22Rv1 (cell line): ENCODE data around the gene KCND2.

Experiments used
- CTCF ChIP-seq: fragments of 450-650 bp; IDR thresholded peaks from 2 replicates; pipeline ENCODE4 v1.5.1; 2017; ENCODE audit warnings: mild to moderate bottlenecking
- ZFX ChIP-seq: fragments of 450-650 bp; IDR thresholded peaks from 2 replicates; pipeline ENCODE4 v1.6.1; 2017; ENCODE audit warnings: antibody characterized with exemption, borderline replicate concordance

DNA sequence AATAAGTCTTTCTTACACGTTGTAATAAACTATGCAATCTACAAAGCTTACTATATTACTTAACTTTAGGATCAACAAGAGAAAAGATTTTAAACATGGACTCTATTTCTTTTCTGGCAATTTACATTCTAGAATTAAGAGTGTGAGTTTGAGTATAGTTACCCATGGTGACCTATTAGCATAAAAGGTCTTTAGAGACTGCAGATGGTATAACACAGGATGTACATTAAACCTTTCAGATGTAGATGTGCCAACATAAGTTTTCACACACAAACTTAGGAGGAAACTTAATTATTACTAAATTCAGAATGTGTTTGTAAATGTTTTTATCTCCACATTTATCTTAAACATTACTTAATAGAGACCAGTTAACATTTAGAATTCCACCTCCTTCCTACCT, 54.1 kb downstream of the KCND2 start:
- TF ChIP-seq CTCF (no peak), ZFX (no peak)
